Right ventricle myocardium superior (tissue), 1 donor: ENCODE measurements around the gene NUDT15. TPM values are rescaled to one million over a fixed set of nuclear protein-coding genes. Genes with fewer than 3 reads are reported as not detected.
"Not testable (repeated sequence)": the region's sequence is repeated elsewhere in the genome, so short reads cannot be mapped to it uniquely, and the experiment has no call there.

ENCODE experiments used
- ATAC-seq: fragments of 200-7000 bp; cut with Tn5 transposase; one replicate; pipeline ENCODE4 v1.9.1; 2020; ENCODE audit warnings: mild to moderate bottlenecking; ENCODE audit not compliant: poor library complexity
- DNase-seq: peaks from one replicate; pipeline ENCODE4 v3.0.0-alpha.2; 2020
- intact Hi-C: fragments of 100-400 bp; cut with DNase I; formaldehyde crosslinking; loops from one replicate; pipeline ENCODE4 v1.11.2; 2022
- long read RNA-seq: library from polyadenylated mRNA; unstranded; transcript quantifications from one replicate; pipeline ENCODE4 v2.0.0, GENCODE V29; 2021
- total RNA-seq: library from RNA; stranded (reverse); fragmentation: NEBNext Ultra II Directional; extraction: Animal tissue kit (Norgen Biotek cat#: 25700); gene quantifications from one replicate; pipeline ENCODE4 v1.2.1, GENCODE V29; 2021
- donor health status: DM: no; HTN: yes; CAD: no; lungs with severe emphysema.

NUDT15 gene
- 12.5 TPM for total RNA-seq
- long read RNA-seq, transcript NUDT15-201 (3 exons, 2,098 nt) = major isoform, 37 of 40 reads
- long read RNA-seq, partial matches to known transcripts = 2 of 40 reads
- long read RNA-seq, other reads (novel, unspliced or antisense) = 1 of 40 reads

GRCh38 chr13:48037346-48038173 is at the start of gene NUDT15:
Gene NUDT15 (plus strand): TSS chr13:48037726. CDS start chr13:48037747, 21 bp downstream.
- peak; percentile 97 for DNase-seq
- intact Hi-C loops = no loop called here
- ATAC-seq = peak; percentile 99

DNA sequence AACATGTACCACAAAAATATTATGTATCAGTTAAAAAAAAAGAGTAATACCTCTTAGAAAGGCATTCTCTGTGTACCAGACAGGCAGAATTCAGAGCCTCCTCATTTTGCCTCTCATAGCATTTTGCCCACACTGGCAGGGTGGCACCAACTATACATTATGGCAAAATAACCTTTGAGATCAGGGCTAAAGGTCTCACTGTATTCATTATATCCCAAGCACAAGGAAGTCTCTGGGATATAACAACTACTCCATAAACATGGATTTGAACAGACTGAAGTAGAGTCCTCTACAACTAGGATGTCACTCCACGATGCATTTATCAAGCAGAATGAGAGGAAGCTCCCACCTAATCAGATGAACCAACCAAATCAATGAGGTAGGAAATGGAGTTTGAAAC is 47.1 kb upstream of the NUDT15 start:
- DNase-seq = no peak
- intact Hi-C loops = no loop called here
- no peak for ATAC-seq

- intact Hi-C loops = no loop called here
- ATAC-seq (peak; percentile 81), DNase-seq (no peak)
Measured at GRCh38 chr13:47990920-47991466, 46.5 kb upstream of the NUDT15 start.

- intact Hi-C loops = no loop called here
- DNase-seq (no peak), ATAC-seq (no peak)
Measured at GRCh38 chr13:47991859-47992258, 45.7 kb upstream of the NUDT15 start.

DNA sequence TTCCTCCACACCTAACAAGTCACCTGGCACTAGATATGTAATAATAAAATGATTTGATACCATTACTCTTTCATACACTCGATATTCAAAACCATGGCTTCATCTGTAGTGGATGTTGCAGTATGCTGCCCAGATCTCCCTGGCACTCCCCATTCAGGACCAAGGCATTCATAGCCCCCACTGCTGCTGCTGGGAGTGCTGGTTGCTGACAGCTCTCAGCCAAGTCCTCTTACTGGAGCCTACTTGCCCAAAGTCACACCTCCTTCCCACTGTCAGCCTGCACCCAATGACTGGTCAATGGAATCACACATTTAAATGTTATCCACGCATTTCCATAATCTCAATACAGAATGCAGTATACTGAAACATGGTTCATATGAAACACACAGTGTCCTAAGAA is 40.1 kb upstream of the NUDT15 start:
- intact Hi-C loops = no loop called here
- DNase-seq (no peak), ATAC-seq (peak; percentile 42)

- DNase-seq = no peak
- intact Hi-C loops = no loop called here
- no peak for ATAC-seq
Measured at GRCh38 chr13:47999973-48000372, 37.6 kb upstream of the NUDT15 start.

DNA sequence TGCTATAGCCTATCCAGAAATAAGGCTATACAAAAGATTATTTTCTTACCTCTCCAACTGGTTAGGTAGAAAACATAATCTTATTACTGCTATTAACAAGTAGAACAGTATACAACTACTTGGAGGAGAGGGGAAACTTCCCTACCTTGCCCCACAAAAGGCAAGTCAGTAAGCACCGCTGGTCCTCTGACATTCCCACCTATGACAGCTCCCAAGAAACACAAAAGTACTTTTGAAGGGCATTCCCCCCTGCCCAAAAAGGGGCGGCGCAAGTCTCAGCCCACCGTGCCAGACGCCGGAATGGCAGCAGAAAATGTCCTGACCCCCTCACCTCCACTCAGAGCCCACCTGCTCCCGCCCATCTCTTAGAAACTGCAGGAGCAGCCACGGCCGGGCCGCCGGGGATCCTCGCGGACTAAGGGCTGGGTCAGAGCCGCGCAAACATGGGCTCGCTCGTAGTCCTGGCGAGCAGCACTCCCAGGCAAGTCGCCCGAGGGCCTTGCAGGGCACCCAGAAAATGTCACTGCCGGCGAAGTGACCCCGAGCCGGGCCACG is 36.9 kb upstream of the NUDT15 start:
- DNase-seq (no peak), ATAC-seq (peak; percentile 56)
- intact Hi-C loops = no loop called here

DNA sequence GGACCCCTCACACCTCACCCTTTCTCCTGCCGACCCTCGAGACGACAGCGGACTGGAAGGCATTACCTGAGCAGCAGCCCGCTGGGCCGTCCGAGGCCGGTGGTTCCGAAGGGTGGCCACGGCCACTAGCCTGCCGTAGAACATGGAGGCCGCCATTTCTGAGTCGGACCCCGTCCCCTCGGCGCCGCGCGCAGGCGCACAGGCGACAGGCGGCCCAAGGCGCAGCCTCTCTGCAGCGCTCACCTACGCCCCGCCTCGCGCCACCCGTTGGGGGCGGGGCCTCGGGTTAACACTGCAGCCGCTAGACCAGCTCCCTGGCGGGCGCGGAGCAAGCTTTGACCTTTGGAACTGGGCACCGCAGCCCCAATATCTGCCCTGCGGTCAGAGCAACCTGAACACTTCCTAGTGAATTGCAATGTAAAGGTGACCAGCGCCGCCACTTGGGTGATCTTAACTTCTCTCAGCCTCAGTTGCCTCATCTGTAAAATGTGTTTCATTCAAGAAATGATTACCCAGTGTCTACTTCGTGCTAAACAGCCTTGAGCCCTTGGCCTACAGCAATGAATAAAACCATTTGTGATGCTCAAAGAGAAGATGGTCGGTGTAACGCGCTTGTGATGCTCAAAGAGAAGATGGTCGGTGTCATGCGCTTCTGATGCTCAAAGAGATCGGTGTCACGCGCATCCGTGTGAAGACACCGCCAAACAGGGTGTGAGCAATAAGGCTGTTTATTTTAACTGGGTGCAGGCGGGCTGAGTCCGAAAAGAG is 36.2 kb upstream of the NUDT15 start, which contains the start of gene SUCLA2:
Gene SUCLA2 (minus strand): TSS at position 160 of the 768 bp plus-strand sequence. CDS start 4 bp downstream, at position 156.
- ATAC-seq (peak; percentile 99), DNase-seq (peak; percentile 95)
- intact Hi-C loops = no loop called here

DNA sequence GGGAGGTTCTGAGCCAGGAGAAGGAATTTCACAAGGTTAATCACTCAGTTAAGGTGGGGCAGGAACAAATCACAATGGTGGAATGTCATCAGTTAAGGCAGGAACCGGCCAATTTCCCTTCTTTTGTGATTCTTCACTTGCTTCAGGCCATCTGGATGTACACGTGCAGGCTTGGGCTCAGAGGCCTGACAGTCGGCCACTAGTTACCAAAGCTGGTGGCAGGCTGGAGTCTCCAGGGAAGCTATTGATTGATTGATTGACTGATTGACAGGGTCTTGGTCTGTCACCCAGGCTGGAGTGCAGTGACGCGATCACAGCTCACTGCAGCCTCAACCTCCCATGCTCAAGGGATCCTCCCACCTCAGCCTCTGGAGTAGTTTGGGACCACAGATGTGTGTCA is 35.5 kb upstream of the NUDT15 start:
- intact Hi-C loops, DNase-seq, ATAC-seq: not testable (repeated sequence)

- DNase-seq = no peak
- intact Hi-C loops = no loop called here
- no peak for ATAC-seq
Measured at GRCh38 chr13:48004201-48004600, 33.3 kb upstream of the NUDT15 start.

GRCh38 chr13:48006396-48006795 is 31.1 kb upstream of the NUDT15 start:
- no peak for ATAC-seq
- intact Hi-C loops = no loop called here

GRCh38 chr13:48009284-48009683 is 28.2 kb upstream of the NUDT15 start:
- ATAC-seq (no peak), DNase-seq (no peak)
- intact Hi-C loops = no loop called here

More at GRCh38 chr13:48006396-48006795, 31.1 kb upstream of the NUDT15 start:
- no peak for DNase-seq

DNA sequence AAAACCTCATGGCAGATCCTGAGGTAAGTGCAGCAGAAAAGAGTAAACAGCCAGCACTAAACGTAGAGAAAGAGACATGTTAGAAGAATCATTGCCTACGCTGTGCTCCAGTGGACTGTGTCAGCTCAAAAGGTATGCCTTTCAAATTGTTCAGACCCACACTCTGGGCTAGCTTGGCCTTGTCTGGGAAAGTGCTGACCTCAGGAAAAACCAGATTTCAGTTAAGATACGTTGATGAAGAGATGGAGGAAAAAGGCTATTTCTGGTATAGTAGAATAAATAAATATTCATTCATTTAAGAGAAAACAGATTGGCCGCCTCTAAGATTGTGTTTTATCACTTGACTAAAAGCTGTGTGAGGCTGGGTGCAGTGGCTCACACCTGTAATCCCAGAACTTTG is 26.8 kb upstream of the NUDT15 start:
- DNase-seq = no peak
- ATAC-seq = no peak
- intact Hi-C loops = no loop called here

GRCh38 chr13:48012668-48013067 is 24.9 kb upstream of the NUDT15 start:
- no peak for ATAC-seq
- DNase-seq = no peak
- intact Hi-C loops = no loop called here

DNA sequence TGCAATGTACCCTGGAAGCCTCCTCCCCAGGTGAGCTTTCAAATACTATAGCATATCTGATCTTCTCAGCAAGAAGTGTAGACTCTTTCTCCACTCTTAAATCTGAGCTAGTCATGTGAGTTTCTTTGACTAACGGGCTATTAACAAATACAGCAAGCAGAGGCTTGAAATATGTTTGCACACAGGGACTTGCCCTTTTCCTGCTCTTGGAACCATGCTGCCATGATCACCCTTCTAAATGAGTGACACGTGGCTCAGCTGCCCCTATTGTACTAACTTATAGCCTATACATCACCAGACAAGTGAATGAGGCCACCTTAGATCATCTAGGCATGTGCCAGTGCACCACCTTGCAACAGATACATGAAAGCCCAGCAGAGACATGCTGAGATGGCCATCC is 23.2 kb upstream of the NUDT15 start:
- DNase-seq (no peak), ATAC-seq (no peak)
- intact Hi-C loops = no loop called here

- intact Hi-C loops = no loop called here
- no peak for ATAC-seq
Measured at GRCh38 chr13:48018637-48019036, 18.9 kb upstream of the NUDT15 start.

DNA sequence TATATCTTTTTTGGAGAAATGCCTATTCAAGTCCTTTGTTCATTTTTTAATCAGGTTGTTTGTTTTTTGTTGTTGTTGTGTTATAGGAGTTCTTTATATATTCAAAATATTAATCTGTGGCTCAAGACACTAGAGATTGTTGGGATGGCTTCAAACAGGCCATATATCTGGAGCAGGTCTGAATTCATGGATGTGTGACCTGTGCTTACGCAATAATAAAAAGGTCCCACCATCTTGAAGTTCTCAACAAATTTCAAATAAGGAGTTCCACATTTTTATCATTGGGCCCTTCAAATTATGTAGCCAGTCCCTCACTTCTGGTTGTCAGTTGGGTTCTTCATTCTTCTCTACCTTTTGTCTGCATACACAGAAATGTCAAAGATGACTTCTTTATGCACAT is 17.7 kb upstream of the NUDT15 start:
- DNase-seq (no peak), ATAC-seq (no peak)
- intact Hi-C loops = no loop called here

More at GRCh38 chr13:48018637-48019036, 18.9 kb upstream of the NUDT15 start:
- no peak for DNase-seq

DNA sequence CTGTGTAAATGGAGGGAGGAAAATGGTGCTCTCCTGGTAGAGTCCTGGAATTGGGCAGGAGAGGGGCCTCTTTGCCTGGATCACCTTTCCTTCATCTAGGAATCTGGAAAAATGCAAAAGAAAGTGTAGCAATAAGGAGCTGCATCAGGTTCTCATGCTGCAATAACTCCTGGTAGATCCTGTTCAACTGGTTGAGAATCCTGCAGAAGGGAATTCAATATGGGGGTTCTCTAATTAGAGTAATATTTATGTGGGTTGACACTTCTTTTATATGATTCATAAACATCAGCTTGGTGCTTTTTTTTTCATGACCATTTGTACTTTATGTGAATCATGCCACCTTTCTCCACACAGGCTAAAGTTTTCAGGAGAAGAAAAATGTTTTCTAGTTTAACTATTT is 9.5 kb upstream of the NUDT15 start:
- DNase-seq = no peak
- ATAC-seq = no peak
- intact Hi-C loops = no loop called here

GRCh38 chr13:48029859-48030258 is 7.7 kb upstream of the NUDT15 start:
- no peak for ATAC-seq
- no peak for DNase-seq
- intact Hi-C loops = no loop called here
